Thoracic aorta (tissue), 2 donors: ENCODE data around the gene ZFY. TPM values are rescaled to one million over a fixed set of nuclear protein-coding genes. Genes with fewer than 3 reads are reported as not detected.

Experiments
- ATAC-seq: fragments of 150-250 bp; one replicate; pipeline ENCODE4 v1.8.0; 2017; ENCODE audit warnings: low read depth; ENCODE audit not compliant: insufficient number of reproducible peaks, low FRiP score
- DNase-seq: peaks from one replicate; pipeline ENCODE4 v3.0.0-alpha.2; 2020; ENCODE audit warnings: low spot score
- H3K27ac ChIP-seq, 2 donors: fragments of 200-600 bp; sonication (generic); 1 replicate in 1 of 2; 2 replicates in 1 of 2; pipeline ENCODE4 v1.5.1; 2016; ENCODE audit warnings: mild to moderate bottlenecking in 2 of 2, moderate library complexity in 2 of 2
- H3K27me3 ChIP-seq: fragments of 200-600 bp; sonication (generic); replicated peaks from 2 replicates; pipeline ENCODE4 v1.6.0; 2016; ENCODE audit warnings: mild to moderate bottlenecking; ENCODE audit not compliant: insufficient read depth
- H3K36me3 ChIP-seq: fragments of 200-600 bp; sonication (generic); one replicate; pipeline ENCODE4 v1.5.1; 2016
- H3K4me1 ChIP-seq, 2 donors: fragments of 200-600 bp; sonication (generic); 1 replicate in 1 of 2; 2 replicates in 1 of 2; pipeline versions ENCODE4 v1.5.1 to v1.6.0; 2016; ENCODE audit warnings: low read depth in 2 of 2, mild to moderate bottlenecking in 1 of 2; ENCODE audit not compliant: control insufficient read depth in 1 of 2
- H3K4me3 ChIP-seq: fragments of 200-600 bp; sonication (generic); 2 replicates; pipeline ENCODE4 v1.5.1; 2016; ENCODE audit warnings: mild to moderate bottlenecking
- H3K9me3 ChIP-seq: fragments of 200-600 bp; sonication (generic); 2 replicates; pipeline ENCODE4 v1.5.1; 2016
- total RNA-seq, 2 donors: library from RNA; depleted of rRNA; stranded (reverse); fragments of >200 nt; gene quantifications; one replicate each; pipeline versions ENCODE4 v1.1.0 to v1.2.3, GENCODE V29; 2016
- TF ChIP-seq, protein P1 (sequence below): fragments of 200-600 bp; sonication (generic); IDR thresholded peaks from one replicate; pipeline ENCODE4 v1.5.1; 2019; ENCODE audit warnings: antibody characterized with exemption

The ZFY gene
- total RNA-seq, 2 donors from 2014 or later = 13.1 to 14.0 TPM

DNA sequence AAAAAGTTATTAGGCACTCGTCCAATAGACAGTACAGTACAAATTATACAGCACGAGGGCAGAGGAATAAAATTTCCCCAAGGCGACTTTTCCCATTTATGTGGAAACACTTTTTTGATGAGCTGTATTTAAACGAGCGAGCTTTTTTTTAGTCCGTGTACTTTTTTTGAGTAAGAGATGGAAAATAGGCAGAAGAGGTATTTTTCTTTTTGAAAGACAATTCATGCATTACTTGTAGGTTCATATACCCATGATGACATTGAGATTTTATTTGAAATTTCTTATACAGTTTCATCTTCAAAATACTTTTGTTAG is 1.2 kb downstream of the ZFY start:
- TF ChIP-seq, protein P1, sequence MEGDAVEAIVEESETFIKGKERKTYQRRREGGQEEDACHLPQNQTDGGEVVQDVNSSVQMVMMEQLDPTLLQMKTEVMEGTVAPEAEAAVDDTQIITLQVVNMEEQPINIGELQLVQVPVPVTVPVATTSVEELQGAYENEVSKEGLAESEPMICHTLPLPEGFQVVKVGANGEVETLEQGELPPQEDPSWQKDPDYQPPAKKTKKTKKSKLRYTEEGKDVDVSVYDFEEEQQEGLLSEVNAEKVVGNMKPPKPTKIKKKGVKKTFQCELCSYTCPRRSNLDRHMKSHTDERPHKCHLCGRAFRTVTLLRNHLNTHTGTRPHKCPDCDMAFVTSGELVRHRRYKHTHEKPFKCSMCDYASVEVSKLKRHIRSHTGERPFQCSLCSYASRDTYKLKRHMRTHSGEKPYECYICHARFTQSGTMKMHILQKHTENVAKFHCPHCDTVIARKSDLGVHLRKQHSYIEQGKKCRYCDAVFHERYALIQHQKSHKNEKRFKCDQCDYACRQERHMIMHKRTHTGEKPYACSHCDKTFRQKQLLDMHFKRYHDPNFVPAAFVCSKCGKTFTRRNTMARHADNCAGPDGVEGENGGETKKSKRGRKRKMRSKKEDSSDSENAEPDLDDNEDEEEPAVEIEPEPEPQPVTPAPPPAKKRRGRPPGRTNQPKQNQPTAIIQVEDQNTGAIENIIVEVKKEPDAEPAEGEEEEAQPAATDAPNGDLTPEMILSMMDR = no peak
- DNase-seq (no peak), ATAC-seq (no peak)
- no peaks in the 10 kb centered on the region for H3K36me3 ChIP-seq
- no peaks in the 10 kb centered on the region for H3K27me3 ChIP-seq
- H3K9me3 ChIP-seq = no peaks in the 10 kb centered on the region
- H3K27ac ChIP-seq = peak overlapping the region; percentile 98 to 99
- H3K4me1 ChIP-seq = peaks cover 0 to 11% of the 10 kb centered on the region in 2 donors
- H3K4me3 ChIP-seq = peak overlapping the region; percentile 83

DNA sequence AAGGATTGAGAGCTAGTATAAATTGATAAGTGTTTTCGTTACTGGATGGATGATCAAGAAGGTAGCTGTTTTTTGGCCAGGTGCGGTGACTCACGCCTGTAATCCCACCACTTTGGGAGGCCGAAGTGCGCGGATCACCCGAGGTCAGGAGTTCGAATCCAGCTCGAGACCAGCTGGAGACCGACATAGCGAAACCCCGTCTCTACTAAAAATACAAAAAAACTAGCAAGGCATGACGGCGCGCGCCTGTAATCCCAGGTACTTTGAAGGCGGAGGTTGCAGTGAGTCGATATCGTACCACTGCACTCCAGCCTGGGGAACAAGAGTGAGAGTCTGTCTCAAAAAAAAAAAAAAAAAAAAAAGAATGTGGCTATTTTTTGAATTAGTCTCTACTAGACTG is 2.0 kb downstream of the ZFY start:
- peak overlapping the region; percentile 83 for H3K4me3 ChIP-seq
- ATAC-seq (no peak), DNase-seq (no peak)
- H3K36me3 ChIP-seq = no peaks in the 10 kb centered on the region
- peaks cover 0 to 11% of the 10 kb centered on the region in 2 donors for H3K4me1 ChIP-seq
- H3K27me3 ChIP-seq = no peaks in the 10 kb centered on the region
- H3K27ac ChIP-seq = peak overlapping the region; percentile 12 to 99
- TF ChIP-seq, protein P1 = no peak
- H3K9me3 ChIP-seq = no peaks in the 10 kb centered on the region

DNA sequence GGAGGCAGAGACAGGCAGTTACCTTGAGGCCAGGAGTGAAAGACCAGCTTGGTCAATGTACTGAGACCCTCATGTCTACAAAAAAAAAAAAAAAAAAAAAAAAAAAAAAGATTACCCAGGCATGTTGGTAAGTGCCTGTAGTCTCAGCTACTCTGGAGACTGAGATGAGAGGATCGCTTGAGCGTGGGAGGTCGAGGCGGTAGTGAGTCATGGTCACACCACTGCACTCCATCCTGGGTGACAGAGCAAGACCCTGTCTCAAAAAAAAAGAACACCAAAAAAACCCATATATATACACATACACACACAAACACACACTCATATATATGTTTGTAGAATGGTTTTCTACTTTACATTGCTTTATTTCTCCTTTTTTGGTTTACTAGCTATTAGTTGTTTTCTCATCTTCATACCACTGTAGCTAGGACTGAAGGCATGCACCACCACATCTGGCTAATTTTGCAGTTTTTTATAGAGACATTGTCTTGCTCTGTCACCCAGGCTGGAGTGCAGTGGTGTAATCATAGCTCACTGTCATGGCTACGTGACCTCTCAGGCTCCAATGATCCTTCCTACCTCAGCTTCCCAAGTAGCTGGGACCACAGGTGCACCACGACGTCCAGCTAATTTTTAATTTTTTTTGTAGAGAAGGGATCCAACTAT is 14.5 kb downstream of the ZFY start:
- Histone ChIP-seq H3K36me3 (no peaks in the 10 kb centered on the region), H3K27me3 (no peaks in the 10 kb centered on the region), H3K4me1 (no peaks in the 10 kb centered on the region), H3K9me3 (no peaks in the 10 kb centered on the region), H3K27ac (no peak overlapping the region), H3K4me3 (no peak overlapping the region)
- TF ChIP-seq, protein P1 = no peak
- DNase-seq (no peak), ATAC-seq (no peak)

- ATAC-seq (no peak), DNase-seq (no peak)
- H3K4me3 ChIP-seq = no peak overlapping the region
- no peak overlapping the region for H3K27ac ChIP-seq
- H3K9me3 ChIP-seq = no peaks in the 10 kb centered on the region
- no peaks in the 10 kb centered on the region for H3K4me1 ChIP-seq
- TF ChIP-seq, protein P1 = no peak
- no peaks in the 10 kb centered on the region for H3K36me3 ChIP-seq
- H3K27me3 ChIP-seq = no peaks in the 10 kb centered on the region
Measured at GRCh38 chrY:2950655-2951054, 15.5 kb downstream of the ZFY start.

GRCh38 chrY:2952912-2953311 is 17.7 kb downstream of the ZFY start:
- TF ChIP-seq, protein P1 = no peak
- Histone ChIP-seq H3K9me3 (no peaks in the 10 kb centered on the region), H3K27ac (no peak overlapping the region), H3K4me1 (no peaks in the 10 kb centered on the region), H3K27me3 (no peaks in the 10 kb centered on the region), H3K36me3 (no peaks in the 10 kb centered on the region), H3K4me3 (no peak overlapping the region)
- DNase-seq (no peak), ATAC-seq (no peak)
